Hematopoietic multipotent progenitor cell treated with erythropoietin and hydrocortisone succinate and interleukin-3 and kit ligand, for 8 days (in vitro differentiated cells): Measurements from ENCODE around the gene RUFY3.
A peak's percentile ranks its signal among the peaks of the same experiment; 100 is the strongest.
"Not testable (repeated sequence)": the region's sequence is repeated elsewhere in the genome, so short reads cannot be mapped to it uniquely, and the experiment has no call there.

Experiments used
- DNase-seq: peaks from one replicate; pipeline ENCODE4 v3.0.0-alpha.2; 2015

Gene RUFY3

GRCh38 chr4:70706044-70706461 lies 15.7 kb upstream of the RUFY3 start:
- no peak for DNase-seq

GRCh38 chr4:70706516-70706915 lies 15.2 kb upstream of the RUFY3 start:
- DNase-seq: peak; percentile 11

DNA sequence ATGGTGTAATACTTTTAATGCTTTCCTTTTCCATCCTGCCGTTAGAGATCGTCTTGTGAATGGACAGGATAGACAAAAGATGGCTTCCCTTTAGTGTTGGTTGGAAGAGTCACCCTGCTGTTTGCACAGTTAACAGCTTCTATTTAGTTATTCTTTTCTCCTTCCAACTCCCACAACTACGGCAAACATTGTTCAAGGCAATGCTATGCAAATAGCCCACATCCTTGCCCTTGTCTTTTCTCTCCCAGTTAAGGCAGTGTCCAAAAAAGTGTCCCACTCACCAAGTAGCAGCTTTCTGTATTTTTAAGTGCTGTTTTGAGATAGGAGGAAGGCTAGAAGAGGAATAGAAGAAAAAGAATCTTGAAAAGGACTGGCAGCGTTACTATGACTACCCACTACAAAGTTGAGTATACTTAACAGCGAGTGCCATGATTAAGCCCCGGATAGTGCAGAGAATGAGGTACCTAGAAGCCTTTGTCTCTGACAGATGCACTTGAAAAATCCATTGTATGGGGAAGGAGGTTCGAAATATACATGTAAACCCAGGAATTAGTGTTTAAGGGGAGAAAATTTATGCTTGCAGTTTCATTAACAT lies 12.1 kb upstream of the RUFY3 start:
- no peak for DNase-seq

DNA sequence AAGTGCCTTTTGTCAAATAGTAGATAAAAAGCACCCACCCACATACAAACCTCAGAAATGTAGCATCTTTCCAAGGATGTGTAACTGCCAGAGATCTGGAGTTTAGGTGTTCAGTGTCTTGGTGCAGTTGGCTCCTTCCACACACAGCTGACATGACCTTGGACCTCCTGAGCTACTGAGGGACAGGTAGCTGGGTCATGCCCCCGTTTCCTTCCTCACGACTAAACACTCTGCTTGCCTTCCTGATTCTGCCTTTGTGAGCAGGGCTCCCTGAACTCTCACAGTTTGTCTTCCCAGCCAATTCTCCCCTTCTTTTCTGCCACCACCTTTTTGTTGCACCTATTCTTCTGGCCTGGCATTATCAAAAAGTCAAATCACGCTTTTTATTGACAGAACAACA lies 10.2 kb upstream of the RUFY3 start:
- no peak for DNase-seq

- no peak for DNase-seq
These were observed 9.6 kb upstream of the RUFY3 start for GRCh38 chr4:70712150-70712549.

GRCh38 chr4:70712604-70713452 lies 8.9 kb upstream of the RUFY3 start:
- DNase-seq: no peak

- no peak for DNase-seq
These were observed 8.2 kb upstream of the RUFY3 start for GRCh38 chr4:70713453-70714078.

GRCh38 chr4:70714079-70714887 lies 7.5 kb upstream of the RUFY3 start:
- DNase-seq: no peak

GRCh38 chr4:70715097-70715496 lies 6.7 kb upstream of the RUFY3 start:
- no peak for DNase-seq

DNA sequence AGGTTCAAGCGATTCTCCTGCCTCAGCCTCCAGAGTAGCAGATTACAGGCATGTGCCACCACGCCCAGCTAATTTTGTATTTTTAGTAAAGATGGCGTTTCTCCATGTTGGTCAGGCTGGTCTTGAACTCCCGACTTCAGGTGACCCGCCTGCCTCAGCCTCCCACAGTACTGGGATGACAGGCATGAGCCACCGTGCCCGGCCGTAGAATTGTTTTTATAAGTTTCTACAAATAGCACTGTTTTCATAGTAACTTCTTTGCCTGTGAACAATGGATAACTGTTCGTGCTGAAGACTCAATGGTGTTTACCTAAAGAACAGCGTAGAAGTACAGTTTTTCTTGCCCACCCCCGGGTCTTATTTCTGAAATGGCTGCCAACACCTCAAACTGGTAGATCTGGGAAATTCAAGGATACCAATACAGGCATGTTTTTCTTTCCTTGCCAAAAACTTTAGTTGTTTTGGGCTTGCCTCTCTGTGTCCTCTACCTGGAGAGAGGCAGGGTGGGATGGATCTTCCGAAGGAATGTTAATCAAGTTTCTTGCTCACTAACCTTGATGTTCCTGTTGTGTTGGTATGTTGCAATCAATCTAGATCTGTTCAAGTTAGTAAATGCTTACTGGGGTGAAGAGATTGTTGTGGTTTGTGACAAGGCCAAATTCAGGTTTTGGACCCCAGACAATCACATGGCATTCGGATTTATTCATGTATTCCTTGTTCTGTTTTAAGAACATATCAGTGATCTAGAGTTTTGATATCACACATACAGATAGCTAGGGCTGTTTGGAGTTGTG lies 2.8 kb upstream of the RUFY3 start:
- DNase-seq: no peak

GRCh38 chr4:70722199-70722791 lies 531 bp downstream of the RUFY3 start:
- DNase-seq: peak; percentile 23

DNA sequence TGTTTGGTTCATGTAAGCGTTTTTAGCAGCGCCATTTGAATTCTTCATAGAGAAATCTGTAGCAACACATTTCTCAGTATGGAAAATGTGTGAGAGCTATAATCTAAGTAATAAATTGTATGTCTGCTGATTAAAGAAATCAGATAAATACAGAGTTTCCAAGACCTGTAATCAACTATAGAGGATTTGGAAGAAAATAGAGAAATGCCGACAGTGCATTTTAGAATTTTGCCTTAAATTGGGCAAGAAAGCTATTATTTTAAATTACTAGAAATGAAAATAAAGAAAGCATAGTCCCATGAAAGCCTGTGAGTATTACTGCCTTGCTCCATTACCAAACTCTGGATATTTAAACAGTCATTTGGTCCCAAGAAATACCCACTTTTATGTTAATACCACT lies 2.7 kb downstream of the RUFY3 start:
- no peak for DNase-seq

DNA sequence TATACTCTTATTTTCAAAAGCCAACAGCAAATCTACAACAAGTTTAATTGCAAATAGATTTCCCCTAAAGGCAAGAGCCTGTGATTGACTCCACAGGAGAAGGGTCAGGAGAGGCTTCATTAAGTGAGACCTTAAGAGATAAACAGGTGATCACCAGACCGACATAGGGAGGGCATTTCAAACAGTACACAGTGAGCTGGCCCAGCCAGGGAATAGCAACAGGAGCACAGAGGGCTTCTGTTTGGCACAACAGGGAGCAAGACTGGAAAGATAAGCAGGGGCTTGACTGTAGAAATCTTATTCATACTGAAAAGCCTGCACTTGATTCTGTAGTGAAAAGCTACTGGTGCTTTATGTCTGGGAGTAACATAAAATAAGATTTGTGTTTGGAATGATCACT lies 3.9 kb downstream of the RUFY3 start:
- no peak for DNase-seq

- DNase-seq: not testable (repeated sequence)
These were observed 4.8 kb downstream of the RUFY3 start for GRCh38 chr4:70726515-70726914.

DNA sequence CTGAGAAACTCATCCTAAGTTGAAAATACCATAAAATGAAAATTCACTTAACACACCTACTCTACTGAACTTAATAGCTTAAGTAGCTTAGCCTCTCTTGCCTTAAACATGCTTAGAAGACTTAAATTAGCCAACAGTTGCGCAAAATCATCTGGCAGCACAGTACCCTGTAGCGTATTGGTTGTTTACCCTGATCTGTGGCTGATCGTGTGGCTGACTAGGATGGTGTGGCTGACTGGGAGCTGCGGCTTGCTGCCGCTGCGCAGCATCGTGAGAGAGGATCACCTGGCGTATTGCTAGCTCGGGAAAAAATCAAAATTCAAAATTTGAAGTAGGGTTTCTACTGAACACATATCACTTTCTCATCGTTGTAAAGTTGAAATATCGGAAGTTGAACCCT lies 6.3 kb downstream of the RUFY3 start:
- no peak for DNase-seq

- not testable (repeated sequence) for DNase-seq
These were observed 11.1 kb downstream of the RUFY3 start for GRCh38 chr4:70732878-70733277.

GRCh38 chr4:70734168-70734954 lies 12.6 kb downstream of the RUFY3 start:
- DNase-seq: peak; percentile 55

GRCh38 chr4:70734971-70735370 lies 13.2 kb downstream of the RUFY3 start:
- DNase-seq: no peak

DNA sequence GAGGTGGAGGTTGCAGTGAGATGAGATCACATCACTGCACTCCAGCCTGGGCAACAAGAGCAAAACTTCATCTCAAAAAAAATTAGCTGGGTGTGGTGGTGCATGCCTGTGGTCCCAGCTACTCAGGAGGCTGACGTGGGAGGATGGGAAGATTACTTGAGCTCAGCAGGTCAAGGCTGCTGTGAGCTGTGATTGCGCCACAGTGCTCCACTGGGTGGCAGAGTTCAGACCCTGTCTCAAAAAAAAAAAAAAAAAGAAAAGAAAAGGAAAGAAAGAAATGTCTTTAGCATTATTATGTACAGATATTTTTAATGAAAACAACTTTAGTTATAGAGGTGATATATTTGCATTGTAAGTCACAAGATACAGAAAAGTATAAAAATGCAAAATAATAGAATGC lies 14.2 kb downstream of the RUFY3 start:
- DNase-seq: peak; percentile 62

DNA sequence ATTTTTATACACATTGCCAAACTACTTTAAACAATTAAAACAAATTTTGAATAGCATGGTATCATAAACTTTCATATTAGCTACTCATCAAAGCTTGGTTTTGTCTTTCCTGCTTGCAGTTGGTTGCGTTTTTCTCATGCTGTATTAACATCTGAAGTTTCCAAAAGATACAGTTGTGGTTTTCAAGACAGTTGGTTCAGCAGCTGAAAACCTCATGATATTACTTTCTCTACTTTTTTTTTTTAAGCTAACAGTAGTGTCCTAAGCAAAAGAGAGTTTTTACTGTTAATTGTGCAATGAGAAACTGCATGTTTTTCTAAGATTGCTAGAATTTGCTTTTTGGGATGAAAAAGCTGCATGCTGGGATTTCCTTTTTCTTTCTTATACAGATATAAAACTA lies 15.2 kb downstream of the RUFY3 start:
- DNase-seq: peak; percentile 60

DNA sequence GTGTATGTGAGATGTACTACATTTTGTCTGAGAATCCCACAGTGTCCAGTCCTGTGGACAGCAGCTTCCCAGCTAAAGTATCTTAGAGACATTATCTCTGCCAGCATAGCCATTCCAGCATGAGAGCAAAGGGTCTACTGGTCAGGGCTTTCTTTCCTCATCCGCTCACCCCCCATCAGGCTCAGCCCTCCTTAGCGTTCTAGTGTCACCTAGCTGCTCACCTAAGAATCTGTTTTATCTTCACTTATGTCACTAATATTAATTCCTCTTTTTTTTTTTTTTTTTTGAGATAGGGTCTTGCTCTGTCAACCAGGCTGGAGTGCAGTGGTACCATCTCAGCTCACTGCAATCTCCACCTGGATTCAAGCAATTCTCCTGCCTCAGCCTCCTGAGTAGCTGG lies 15.6 kb downstream of the RUFY3 start:
- no peak for DNase-seq
